Measurements from ENCODE around the gene TPGS1.

- no peak for TF ChIP-seq CTCF (IDR thresholded peaks at IDR 0.05 in 4 of 5, conservative IDR thresholded peaks at IDR 0.05 in 1 of 5)
- TF ChIP-seq POLR2A (IDR thresholded peaks at IDR 0.05) = no peak
These were observed 60.1 kb downstream of the TPGS1 start for GRCh38 chr19:567296-567900.

Measured in gastrocnemius medialis (tissue), 4 donors.